HG02610 (cell line): ENCODE measurements around the gene KANSL1.
"Not testable (repeated sequence)": the region's sequence is repeated elsewhere in the genome, so short reads cannot be mapped to it uniquely, and the experiment has no call there.

Experiments used
- ATAC-seq: cut with Tn5 transposase; IDR thresholded peaks from one replicate; pipeline ENCODE4 v1.9.1; 2021; ENCODE audit warnings: mild to moderate bottlenecking, moderate library complexity; ENCODE audit not compliant: unreplicated experiment

The KANSL1 gene

DNA sequence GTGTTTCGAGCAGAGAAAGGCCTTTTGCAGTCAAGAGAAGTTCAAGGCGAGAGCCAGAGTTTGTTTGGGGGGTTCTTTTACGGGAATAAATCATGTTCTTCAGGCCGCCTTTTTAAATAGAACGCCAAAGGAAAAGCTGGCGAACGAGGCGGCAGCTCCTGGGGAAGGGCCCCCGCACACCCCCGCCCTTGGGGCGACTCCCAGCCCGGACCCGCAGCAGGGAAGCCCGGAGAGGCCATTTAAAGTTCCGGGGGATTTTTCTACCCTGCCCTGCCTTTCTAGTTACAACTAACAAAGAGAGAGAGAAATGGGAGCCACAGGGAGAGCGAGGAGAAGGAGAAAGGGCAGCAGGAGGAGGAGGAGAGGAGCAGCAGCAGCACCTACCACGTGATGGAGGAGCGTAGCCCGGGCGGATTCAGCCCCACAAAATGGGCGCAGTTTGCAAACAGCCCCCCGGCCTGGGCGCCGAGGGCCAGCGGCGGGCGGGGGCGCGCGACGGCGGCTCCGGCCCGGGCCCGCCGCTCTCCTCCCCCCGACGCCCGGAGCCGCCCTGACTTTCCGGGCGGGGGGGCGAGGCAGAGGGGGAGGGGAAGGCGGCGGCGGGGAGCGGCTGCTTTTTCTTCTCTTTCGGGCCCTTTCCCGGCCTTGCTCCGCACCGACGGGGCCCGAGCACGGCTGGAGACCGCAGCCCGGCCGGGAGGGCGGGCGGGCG, 634 bp downstream of the KANSL1 start:
- peak; percentile 26 for ATAC-seq

DNA sequence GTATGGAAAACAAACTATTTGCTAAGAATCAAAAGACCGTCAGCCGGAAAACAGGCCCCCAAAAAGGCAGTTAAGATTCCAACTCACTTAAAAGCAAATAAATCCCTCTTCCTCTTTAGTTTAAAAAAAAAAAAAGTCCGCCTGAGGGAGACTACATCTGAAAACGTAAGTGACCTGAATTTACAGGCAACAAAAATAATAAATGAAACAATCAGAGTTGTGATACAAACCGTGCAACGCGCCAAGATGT, 1.1 kb downstream of the KANSL1 start:
- ATAC-seq: no peak

DNA sequence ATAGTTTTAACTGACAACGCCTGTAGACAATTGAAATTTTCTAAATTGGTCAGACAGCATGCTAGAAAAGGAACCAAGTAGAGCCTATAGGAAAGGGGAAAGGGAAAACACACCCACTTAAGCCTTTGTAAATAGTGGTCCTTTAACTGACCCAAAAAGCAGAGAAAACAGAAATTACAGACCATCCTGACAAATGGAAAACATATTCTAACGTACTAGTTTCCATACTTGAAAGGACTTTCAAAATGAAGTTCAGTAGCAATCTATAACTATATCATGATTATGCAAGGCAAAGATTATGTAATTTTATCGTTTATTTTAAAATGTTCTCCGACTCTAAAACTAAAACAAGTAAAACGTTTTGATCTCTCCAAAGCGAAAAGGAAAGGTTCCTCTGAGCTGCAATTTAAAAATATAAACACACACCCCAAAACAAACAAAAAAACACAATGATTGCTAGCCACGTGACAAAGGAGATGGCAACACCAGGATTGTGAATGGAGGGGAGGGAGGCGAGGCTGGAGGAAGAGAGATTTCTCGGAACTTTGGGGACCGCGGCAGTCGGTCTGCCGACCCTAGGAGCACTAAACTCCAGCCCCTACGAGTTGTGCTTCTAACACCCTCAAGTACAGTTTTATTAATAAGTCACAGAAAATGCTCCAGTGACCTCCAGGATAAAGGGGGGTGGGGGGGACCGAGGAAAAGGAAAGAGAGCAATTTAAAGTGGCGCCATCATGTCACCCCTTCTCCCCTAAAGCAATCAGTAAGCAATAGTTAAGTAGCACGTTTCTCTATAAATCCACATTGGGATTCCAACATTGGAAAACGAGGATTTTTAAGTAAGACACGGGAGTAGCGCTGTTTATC, 1.7 kb downstream of the KANSL1 start:
- ATAC-seq: no peak

DNA sequence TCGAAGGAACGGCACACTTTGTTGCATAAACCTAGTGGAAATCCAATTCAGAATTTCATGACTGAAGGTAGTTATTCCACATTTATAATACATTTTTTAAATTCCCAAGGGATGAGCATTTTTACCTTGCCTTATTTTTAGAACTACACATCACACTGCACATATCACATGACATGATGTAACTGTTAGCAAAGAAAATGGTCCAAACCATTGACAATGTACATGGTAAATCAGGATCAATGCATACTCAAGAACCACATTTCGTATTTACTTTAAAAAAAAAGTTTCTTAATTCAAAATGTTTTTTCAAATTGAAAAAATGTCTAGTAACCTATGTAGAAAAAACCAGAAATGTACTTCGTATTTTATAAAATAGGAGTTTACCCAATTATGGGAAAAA, 2.5 kb downstream of the KANSL1 start:
- ATAC-seq: no peak

DNA sequence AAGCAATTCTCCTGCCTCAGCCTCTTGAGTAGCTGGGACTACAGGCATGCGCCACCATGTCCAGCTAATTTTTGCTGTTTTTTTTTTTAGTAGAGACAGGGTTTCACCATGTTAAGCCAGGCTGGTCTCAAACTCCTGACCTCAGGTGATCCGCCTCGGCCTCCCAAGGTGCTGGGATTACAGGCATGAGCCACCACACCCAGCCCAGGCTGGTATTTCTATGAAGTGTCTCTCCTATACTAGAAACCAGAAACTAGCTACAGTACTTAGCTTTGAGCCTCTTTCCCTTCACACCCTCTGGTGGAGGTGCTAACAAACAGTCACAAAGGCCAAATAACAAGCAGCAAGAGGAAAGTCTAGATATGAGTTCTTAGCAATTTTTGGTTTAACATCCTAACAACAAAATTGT, 6.4 kb downstream of the KANSL1 start:
- ATAC-seq: not testable (repeated sequence)

DNA sequence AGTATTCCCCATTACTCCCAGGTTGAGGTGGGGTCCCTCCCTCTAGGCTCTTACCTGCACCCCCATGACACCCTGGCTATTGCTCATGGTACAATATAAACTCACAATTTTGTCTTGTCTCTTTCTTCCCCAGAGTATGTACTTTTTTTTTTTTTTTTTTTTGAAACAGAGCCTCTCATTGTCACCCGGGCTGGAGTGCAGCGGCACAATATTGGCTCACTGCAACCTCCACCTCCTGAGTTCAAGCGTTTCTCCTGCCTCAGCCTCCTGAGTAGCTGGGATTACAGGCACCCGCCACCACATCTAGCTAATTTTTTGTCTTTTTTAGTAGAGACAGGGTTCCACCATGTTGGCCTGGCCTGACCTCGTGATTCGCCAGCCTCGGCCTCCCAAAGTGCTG, 8.5 kb downstream of the KANSL1 start:
- ATAC-seq: no peak

DNA sequence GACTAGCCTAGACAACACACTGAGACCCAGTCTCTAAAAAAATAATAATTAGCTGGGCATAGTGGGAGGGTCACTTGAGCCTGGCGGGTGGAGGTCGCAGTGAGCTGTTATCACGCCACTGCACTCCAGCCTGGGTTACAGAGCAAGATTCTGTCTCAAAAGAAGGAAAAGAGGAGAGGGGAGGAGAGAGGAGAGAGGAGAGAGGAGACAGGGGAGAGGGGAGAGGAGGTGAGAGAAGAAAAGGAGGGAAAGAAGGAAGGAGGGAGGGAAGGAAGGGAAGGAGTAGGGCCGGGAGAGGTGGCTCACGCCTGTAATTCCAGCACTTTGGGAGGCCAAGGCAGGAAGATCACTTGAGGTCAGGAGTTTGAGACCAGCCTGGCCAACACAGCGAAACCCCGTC, 9.8 kb downstream of the KANSL1 start:
- ATAC-seq: not testable (repeated sequence)

DNA sequence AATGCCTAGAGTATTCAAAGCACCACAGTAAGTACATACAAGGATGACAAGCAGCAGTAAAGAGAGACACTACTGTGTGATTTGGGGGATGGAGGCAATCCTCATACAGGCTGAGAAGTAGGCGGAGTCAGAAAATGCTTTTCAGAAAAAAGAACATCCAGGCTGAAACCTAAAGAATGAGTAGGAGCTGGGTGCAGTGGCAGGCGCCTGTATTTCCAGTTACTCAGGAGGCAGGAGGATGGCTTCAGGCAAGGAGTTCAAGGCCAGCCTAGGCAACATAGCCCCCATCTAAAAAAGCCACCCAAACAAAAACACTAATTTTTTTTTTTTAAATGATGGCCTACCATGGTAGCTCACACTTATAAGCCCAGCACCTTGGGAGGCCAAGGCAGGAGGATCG, 10.3 kb downstream of the KANSL1 start:
- no peak for ATAC-seq

DNA sequence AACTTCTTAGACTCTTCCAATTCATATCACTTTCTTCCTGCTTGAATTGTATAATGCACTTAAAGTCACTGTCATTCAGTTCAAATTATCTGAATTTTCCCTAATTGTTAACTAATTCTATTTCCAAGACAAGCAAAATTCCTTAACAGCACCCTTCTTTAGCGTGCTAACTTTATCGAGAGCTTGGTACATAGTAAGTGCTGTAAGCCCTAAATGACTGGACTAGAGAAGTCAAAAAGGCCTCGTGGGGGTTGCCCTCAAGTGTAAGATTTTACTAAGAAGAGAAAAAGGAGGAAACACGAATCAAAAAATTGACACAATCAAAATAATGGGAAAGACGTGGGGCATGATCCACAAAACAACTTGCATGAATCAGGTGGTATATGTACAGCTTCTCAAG, 11.3 kb downstream of the KANSL1 start:
- ATAC-seq: no peak

DNA sequence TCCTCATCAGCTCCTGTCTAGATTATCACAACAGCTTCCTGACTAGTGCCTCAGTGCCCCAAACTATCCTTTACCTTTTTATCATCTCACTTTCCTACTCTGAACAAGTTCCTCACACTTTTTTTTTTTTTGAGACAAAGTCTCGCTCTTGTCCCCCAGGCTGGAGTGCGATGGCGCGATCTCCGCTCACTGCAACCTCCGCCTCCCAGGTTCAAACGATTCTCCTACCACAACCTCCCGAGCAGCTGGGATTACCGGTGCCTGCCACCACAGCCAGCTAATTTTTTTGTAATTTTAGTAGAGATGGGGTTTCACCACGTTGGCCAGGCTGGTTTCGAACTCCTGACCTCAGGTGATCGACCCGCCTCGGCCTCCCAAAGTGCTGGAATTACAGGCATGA, 11.9 kb downstream of the KANSL1 start:
- ATAC-seq: not testable (repeated sequence)

DNA sequence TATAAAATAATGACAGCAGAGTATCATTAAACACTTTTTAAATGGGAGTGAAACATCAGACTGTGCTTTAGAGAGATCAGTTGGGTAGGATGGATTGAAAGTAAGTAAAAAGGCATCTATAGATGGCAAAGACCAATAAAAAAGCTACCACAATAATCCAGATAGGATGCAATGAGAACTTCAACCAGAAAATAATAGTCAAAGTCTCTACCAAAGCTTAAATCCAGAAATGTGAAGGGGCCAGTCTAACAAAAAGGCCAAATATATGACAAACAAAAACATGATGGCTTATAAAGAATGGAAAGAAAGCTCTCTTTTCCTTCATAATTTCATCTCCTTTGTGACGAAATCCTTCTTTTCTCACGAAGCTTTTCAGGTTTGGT, 12.3 kb downstream of the KANSL1 start:
- no peak for ATAC-seq

DNA sequence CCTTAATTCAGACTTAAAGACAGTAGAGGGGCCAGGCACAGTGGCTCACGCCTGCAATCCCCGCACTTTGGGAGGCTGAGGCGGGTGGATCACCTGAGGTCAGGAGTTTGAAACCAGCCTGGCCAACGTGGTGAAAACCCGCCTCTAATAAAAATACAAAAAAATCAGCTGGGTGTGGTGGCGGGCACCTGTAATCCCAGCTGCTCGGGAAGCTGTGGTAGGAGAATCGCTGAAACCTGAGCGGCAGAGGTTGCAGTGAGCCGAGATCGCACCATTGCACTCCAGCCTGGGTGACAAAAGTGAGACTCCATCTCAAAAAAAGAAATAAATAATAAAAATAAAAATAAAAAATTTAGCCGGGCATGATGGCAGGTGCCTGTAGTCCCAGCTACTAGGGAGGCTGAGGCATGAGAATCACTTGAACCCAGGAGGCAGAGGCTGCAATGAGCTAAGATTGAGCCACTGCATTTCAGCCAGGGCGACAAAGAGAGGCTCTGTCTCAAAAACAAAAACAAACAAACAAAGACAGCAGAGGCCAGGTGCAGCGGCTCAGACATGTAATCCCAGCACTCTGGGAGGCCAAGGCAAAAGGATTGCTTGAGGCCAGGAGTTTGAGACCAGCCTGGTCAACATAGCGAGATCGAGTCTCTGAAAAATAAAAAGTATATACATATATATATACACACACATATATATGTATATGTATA, 12.9 kb downstream of the KANSL1 start:
- ATAC-seq: not testable (repeated sequence)

DNA sequence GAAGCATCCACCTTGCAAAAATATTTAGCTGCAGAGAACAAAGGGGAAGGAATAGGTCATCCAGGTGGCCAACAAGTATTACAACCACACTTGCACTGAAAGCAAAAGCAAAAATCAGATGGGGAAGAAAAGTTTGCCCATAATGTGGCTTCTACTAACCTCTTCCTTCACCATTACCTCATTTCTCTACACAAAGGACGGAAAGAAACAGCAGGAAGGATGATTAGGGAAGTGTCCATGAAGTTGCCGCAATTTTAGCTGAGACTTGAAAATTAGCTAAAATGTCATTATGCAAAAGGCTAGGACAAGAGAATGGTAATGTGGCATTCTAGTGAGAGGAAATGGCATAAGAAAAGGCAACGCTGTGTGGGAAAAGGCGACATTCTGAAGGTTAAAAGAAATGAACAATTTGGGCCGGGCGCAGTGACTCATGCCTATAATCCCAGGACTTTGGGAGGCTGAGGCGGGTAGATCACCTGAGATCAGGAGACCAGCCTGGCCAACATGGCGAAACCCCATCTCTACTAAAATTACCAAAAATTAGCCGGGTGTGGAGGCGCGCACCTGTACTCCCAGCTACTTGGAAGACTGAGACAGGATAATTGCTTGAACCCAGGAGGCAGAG, 13.7 kb downstream of the KANSL1 start:
- no peak for ATAC-seq

DNA sequence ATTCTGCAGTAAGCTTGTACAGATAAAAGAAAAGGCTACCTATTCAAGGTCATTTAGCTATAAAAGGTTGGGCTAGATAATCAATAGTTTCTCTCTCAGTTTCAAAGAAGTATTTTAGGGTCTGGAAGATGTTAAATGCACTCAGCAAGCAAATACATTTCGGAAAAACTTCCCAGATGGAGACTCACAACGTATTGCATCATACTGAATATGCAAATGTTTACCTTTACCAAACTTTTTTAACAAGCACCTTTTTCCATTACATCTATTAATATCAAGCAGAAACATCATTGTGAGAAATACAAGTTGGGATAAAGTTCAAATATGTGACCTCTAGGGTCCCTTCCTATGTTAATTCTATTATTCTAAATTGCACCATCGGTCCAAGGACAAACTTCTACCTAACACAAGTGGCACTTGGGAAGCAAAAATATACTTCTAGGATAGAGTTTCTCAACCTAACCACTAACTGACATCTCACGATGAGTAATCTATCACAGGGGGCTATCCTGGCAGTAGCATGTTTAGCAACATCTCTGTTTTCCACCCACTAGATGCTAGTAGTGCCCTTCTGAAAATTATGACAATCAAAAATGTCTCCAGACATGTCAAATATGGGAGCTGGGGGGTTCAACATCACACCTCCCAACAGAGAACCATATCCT, 14.5 kb downstream of the KANSL1 start:
- no peak for ATAC-seq

DNA sequence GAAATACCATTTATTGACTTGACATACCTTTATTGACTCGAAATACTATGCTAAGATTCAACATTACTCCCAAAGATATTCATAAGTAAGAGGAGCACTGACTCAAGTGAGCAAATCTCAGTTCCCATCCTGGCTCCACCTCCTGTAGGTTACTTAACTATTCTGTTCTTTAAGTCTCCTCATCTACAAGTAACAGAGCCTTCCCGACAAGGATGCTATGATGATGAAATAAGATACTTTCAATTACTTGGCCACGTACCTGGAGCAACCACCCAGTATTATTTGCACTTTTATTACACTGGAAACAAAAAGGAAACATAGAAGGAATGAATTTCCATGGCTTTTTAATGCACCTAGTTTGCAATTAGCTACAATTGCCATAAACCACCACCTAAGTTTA, 16.3 kb downstream of the KANSL1 start:
- ATAC-seq: no peak

DNA sequence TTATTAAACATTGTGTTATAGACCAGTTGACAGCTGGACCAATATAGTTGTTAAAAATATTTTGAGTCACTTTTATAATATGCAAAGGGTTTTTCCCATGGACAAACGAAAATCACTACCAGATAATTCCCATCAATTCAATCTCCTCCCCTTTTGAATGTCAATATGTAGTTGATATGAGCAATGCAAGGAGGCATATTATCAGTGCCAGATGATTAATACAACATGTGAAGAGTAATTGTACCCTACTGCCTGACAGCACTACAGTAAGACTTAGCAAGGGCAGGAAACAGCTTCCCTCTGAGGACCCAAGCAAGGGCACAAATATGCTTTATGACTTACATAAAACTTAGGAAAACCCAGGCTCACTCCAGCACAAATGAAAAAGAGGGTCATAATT, 17.3 kb downstream of the KANSL1 start:
- ATAC-seq: no peak

DNA sequence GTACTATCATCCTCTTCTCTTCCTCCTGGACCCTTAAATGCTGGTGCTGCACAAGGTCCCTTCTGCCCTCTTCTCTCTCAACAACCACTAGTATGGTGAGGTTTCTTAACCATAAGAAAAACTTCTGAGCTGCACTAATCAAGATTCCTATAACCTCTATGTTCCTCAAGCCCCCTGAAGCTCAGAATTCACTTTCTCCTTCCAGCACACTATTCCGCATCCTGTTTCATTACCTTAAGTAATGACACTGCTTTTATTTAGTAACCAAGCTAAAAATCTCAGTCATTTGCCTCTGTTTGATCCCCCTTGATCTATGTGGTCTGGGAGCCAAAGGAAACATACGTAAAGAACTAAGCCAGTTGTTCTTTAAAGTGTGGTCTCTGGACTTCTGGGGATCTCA, 20.1 kb downstream of the KANSL1 start:
- no peak for ATAC-seq

DNA sequence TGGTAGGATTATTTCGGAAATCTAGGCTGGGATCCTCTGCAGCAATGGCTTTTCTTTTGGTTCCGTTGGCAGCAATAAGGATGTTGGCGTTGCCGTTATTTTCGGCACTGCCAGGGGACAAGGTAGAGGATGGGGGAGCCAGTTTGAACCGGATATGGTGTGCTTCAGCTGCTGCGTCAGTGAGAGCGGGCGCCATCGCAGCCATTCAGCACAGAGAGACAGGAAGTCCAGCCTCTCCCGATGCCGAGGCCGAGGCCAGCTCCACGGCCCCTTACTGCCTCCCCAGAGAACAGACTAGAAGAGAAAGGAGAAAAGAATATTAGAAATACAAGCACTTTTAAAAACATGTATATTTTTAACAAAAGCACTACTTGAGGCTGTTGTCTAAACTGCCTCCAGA, 21.3 kb downstream of the KANSL1 start:
- no peak for ATAC-seq

DNA sequence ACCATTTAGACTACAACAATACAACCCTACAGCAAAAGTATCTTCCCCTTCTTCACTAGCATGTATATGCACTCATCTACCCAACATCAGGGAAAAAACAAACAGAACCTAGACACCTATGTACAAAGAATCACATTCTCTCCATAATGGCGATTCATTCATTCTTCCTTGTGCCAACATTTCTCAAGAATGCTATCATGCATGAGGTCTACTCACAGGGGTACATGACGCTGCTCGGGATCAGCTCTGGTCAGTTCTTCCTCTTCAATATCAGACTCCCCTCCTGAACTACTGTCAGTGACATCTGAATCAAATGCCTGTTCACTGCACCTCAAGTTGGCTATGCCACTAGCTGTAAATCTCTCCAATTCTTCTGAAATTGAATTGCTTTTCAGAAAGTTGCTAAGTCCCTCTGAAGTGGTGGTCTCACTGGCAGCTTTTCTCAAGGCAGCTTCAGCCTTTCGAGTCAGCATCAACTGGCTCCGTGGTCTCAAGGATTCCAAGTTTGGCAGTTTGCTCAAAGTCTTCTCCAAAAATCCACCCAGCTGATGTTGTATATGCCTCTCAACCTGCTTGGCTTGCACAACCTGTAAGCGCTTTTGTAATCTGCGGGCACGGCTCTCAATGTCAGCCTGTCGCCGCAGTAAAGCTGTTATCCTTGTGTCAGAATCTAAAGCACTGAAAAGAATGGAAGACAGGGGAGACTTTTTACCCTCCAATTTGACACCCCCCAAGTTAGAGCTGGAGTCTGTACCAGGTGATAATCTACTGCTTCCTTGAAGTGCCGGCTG, 22.4 kb downstream of the KANSL1 start:
- no peak for ATAC-seq

DNA sequence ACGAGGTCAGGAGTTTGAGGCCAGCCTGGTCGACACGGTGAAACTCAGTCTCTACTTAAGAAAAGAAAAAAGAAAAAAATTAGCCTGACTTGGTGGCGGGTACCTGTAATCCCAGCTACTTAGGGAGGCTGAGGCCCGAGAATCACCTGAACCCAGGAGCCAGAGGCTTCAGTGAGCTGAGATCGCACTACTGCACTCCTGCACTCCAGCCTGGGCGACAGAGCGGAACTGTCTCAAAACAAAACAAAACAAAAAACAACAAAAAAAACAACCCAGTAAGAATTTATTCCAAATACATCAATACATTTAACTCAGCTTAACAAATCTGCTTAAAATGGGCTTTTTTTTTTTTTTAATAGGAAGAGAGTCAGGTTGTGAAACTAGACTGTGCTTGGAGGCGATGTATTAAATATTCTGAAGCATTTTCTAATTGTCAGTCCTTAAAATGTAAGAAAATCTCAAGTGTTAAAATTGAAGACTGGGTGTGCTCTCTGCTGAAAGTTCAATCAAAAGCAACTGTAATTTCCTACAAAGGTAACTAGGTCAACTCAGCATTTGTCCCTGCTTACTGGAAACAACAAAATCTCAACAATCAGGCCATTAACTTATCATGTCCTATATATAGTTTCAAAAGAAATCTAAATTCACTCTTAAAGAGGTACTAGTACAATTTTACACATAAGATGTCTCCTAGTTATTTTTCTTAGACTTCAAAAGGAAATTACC, 23.2 kb downstream of the KANSL1 start:
- ATAC-seq: no peak
